Nephron progenitor cell (in vitro differentiated cells): ENCODE results near the gene PRM3.

ENCODE experiments used
- DNase-seq: peaks from one replicate; pipeline ENCODE4 v3.0.0; 2021
- H3K27ac Mint-ChIP-seq: 2 replicates; pipeline ENCODE4 v1.8.0; 2021; ENCODE audit warnings: mild to moderate bottlenecking, moderate library complexity, mixed read lengths
- H3K27me3 Mint-ChIP-seq: 2 replicates; pipeline ENCODE4 v1.8.0; 2021; ENCODE audit warnings: mild to moderate bottlenecking, low read depth, mixed read lengths; ENCODE audit not compliant: poor library complexity
- H3K36me3 Mint-ChIP-seq: 2 replicates; pipeline ENCODE4 v1.8.0; 2021; ENCODE audit warnings: low read depth, mixed read lengths
- H3K4me1 Mint-ChIP-seq: 2 replicates; pipeline ENCODE4 v1.8.0; 2021; ENCODE audit warnings: mixed read lengths
- H3K4me3 Mint-ChIP-seq: 2 replicates; pipeline ENCODE4 v1.8.0; 2021; ENCODE audit warnings: mild to moderate bottlenecking, moderate library complexity, mixed read lengths
- H3K9me3 Mint-ChIP-seq: 2 replicates; pipeline ENCODE4 v1.8.0; 2021; ENCODE audit warnings: mild to moderate bottlenecking, moderate library complexity, mixed read lengths
- TF ChIP-seq, protein P1 (sequence below): fragments of 200-600 bp; sonication (generic); IDR thresholded peaks from 2 replicates; pipeline ENCODE4 v1.5.0; 2021; ENCODE audit warnings: antibody characterized with exemption

PRM3 gene

DNA sequence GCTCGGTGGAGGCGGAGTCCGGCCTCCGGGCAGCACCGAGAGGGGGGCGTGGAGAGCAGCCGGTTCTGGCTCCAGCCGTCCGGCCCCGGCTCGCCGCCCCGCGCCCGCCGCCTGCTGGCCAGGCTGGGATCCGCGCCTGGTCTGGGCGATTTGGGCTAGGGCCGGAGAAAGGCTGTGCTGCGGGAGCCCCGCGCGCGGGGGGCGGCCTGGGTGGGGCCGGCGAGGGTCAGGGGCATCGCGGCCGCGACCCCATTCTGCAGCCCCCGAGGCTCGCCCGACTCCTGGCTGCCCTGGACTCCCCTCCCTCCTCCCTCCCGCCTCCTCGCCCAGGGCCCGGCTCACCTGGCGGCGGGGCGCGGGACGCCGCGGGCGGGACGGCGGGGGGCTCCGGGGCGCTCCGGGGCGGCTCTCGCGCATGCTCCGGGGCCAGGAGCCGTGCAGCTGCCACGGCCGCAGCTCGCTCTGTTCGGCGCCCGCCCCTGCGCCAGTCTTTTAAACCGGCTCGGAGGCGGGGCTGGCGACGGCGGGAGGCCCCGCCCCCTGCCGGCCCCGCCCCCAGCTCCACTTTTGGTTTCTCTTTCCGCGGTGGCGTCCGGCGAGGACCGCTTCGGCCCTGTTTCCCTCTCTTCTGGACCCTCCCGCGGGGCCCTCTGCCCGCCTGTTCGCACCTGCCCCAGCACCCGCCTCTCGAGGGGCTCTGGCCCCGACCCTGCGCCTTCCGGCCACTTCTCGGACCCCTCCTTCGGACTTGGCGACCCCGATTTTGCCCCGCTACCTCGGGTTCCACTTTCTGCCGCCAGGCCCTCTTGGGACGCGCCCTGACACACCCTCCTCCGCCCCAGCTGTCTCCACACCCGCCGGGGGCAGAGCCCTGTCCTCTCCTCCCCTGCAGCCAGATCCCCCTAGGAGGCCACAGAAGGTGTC is 17.4 kb downstream of the PRM3 start, which contains the start of gene SOCS1:
Gene SOCS1 (minus strand): TSS at position 468 of the 924 bp plus-strand sequence. CDS start 726 bp downstream, outside the sequence.
- TF ChIP-seq, protein P1, sequence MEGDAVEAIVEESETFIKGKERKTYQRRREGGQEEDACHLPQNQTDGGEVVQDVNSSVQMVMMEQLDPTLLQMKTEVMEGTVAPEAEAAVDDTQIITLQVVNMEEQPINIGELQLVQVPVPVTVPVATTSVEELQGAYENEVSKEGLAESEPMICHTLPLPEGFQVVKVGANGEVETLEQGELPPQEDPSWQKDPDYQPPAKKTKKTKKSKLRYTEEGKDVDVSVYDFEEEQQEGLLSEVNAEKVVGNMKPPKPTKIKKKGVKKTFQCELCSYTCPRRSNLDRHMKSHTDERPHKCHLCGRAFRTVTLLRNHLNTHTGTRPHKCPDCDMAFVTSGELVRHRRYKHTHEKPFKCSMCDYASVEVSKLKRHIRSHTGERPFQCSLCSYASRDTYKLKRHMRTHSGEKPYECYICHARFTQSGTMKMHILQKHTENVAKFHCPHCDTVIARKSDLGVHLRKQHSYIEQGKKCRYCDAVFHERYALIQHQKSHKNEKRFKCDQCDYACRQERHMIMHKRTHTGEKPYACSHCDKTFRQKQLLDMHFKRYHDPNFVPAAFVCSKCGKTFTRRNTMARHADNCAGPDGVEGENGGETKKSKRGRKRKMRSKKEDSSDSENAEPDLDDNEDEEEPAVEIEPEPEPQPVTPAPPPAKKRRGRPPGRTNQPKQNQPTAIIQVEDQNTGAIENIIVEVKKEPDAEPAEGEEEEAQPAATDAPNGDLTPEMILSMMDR, result peak; percentile 82
- Mint-ChIP-seq H3K27ac (no peak within 1 kb of the TSS), H3K27me3 (peaks cover 34% of the 10 kb centered on the region), H3K9me3 (no peaks in the 10 kb centered on the region), H3K36me3 (no peaks in the 10 kb centered on the region), H3K4me3 (peak within 1 kb of the TSS; percentile 86), H3K4me1 (peaks cover 18% of the 10 kb centered on the region)
- peak; percentile 94 for DNase-seq

DNA sequence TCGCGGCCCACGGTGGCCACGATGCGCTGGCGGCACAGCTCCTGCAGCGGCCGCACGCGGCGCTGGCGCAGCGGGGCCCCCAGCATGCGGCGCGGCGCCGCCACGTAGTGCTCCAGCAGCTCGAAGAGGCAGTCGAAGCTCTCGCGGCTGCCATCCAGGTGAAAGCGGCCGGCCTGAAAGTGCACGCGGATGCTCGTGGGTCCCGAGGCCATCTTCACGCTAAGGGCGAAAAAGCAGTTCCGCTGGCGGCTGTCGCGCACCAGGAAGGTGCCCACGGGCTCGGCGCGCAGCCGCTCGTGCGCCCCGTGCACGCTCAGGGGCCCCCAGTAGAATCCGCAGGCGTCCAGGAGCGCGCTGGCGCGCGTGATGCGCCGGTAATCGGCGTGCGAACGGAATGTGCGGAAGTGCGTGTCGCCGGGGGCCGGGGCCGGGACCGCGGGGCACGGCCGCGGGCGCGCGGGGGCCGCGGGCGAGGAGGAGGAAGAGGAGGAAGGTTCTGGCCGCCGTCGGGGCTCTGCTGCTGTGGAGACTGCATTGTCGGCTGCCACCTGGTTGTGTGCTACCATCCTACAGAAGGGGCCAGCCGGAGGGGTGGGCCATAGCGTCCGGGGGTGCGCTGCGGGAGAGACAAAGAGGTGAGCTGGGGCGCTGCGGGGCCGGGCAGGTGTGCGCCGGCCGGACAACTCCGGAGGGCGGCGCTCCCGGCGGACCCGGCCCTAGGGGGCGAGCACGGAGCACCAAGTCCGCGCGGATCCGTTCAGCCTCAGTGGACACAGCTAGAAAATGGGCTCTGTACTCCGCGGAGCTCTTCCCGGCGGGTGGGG is 18.3 kb downstream of the PRM3 start:
- Mint-ChIP-seq H3K4me1 (peaks cover 26% of the 10 kb centered on the region), H3K27ac (no peak overlapping the region), H3K27me3 (peaks cover 29% of the 10 kb centered on the region), H3K36me3 (no peaks in the 10 kb centered on the region), H3K4me3 (peak overlapping the region; percentile 79), H3K9me3 (no peaks in the 10 kb centered on the region)
- DNase-seq, result peak; percentile 56
- TF ChIP-seq, protein P1, result no peak

DNA sequence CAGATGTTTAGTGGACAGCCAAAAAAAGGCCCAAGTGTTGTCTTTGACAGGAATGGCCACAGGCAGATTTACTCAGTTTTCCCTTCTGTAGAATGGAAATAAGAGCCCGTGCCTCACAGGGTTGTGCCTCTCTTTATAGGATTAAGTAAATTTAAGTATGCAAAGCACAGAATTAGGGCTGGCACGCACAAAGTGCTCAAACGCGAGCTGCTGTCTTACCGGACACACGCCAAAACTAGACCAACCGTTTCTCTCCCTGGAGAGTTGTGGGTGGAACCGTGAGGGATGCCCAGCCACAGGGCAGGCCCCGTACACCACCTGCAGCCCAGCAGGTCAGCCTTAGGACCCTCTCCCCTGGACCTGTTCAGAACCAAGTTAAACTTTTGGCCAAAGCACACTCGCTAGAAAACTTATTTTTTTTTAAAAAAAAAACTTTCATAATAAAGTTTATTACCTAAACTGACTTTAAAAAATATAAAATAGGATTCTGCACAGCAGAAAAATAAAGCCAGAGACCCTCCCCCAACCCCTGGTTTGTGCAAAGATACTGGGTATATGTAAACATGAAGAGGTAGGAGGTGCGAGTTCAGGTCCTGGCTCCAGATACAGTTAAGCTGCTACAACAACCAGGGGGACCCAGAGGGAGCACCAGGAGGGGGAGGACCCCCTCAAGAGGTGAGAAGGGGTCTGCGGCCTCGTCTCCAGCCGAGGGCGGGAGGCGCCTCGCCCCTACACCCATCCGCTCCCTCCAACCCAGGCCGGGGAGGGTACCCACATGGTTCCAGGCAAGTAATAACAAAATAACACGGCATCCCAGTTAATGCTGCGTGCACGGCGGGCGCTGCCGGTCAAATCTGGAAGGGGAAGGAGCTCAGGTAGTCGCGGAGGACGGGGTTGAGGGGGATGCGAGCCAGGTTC is 19.2 kb downstream of the PRM3 start:
- TF ChIP-seq, protein P1, result no peak
- peaks cover 31% of the 10 kb centered on the region for H3K4me1 Mint-ChIP-seq
- H3K36me3 Mint-ChIP-seq, result no peaks in the 10 kb centered on the region
- DNase-seq, result no peak
- H3K27me3 Mint-ChIP-seq, result peaks cover 29% of the 10 kb centered on the region
- no peak overlapping the region for H3K27ac Mint-ChIP-seq
- peak overlapping the region; percentile 79 for H3K4me3 Mint-ChIP-seq
- no peaks in the 10 kb centered on the region for H3K9me3 Mint-ChIP-seq

DNA sequence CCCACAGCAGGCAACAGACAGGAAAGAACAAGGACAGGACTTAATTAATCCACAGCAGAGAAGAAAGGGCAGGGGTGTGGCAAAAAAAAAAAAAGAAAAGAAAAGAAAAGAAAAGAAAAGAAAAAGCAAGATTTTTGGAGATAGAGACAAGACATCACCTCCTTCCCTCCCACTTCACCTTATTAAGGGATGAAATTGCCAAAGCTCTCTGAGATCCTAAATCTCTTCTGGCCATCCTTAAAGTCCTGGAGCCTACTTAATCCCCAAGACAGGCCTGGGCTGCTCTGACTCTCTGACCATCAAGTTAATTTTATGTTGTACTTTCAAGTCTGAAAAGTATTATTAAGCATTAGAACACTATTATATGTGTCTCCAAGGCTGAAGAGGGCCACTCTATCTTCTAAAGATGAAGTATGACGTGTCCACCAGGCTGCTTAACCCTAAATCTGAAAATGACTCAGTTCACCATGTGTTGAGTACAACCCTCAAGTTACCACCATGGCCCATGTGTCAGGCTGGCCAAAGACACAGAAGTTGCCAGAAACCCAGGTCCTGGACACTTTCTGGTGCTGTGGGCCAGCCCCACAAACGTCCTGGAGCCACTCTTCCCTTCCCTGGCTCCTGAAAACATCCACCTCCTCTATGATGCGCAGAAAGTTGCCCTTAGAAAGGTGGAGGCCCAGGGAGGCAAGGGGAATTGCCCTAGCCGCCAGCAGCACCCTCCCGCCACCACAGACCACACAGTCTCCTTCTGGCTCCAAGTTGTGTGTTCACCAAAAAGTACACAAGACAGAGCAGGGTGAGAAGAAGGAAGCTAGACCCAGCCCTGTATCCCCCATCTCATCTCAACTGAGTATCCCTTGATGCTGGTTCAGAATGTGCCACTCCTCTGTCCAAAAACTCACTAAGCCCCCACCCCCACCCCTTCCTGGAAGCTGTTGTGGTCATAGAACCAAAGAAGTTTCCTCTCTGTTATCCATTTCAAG is 20.1 kb downstream of the PRM3 start:
- Mint-ChIP-seq H3K27me3 (peaks cover 24% of the 10 kb centered on the region), H3K4me3 (peak overlapping the region; percentile 63), H3K27ac (no peak overlapping the region), H3K4me1 (peaks cover 37% of the 10 kb centered on the region), H3K9me3 (no peaks in the 10 kb centered on the region), H3K36me3 (no peaks in the 10 kb centered on the region)
- no peak for DNase-seq
- TF ChIP-seq, protein P1, result no peak
